SK-MEL-5 (cell line): Measurements from ENCODE around the gene CTNNA3. TPM values are rescaled to one million over a fixed set of nuclear protein-coding genes. Genes with fewer than 3 reads are reported as not detected.
"Not testable (repeated sequence)": the region's sequence is repeated elsewhere in the genome, so short reads cannot be mapped to it uniquely, and the experiment has no call there.

ENCODE experiments used
- DNase-seq: peaks from one replicate; pipeline ENCODE4 v3.0.0-alpha.2; 2016; ENCODE audit warnings: low read depth, low spot score
- in situ Hi-C: cut with HindIII; loops from 2 replicates; pipeline ENCODE4 v1.10.0; 2016; ENCODE audit warnings: low sequenced_read_pairs, high pct_unique_total_duplicates, low pct_unique_long_range_greater_than_20kb
- total RNA-seq: library from RNA; depleted of rRNA; stranded (reverse); fragments of >200 nt; shearing (Covaris generic); gene quantifications from 2 replicates; pipeline ENCODE4 v1.2.3, GENCODE V29; 2014

CTNNA3 gene
- total RNA-seq, 1 experiment from 2014 or later: not detected

DNA sequence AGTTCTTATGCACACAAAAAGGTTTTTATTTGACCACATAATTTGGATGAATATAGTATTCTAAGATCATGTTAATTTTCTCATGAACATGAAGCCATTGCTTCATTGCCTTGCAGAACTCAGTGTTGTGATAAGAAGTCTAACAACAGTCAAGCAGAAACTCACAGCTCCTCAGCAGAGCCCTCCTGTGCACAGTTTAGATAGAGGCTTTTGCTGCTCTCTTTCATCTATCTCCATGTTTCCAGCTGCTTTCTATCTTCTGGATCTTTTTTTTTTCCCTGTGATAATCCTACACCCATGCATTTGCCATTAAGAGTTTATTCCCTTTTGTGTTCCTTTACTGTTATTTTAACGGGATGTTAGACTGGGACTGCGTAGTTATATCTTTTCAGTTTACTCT lies 1327.8 kb downstream of the CTNNA3 start:
- no peak for DNase-seq
- in situ Hi-C loops: no loop called here

DNA sequence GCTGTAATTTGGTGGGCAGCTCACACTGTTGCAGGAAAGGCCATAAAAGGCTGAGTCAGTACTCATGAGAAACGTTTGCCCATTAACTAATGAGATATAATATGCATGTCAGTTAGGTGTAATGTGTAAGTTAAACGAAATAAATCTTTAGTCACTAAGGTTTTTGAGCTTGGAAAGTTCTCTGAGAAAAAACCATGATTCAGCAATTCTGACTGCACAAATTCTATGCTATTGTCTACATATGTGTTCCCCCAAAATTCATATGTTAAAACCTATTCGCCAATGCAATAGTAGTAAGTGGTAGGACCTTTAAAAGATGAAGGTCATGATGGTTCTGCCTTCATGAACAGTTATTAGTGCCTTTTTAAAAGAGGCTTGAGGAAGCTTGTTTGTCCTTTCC lies 1329.8 kb downstream of the CTNNA3 start:
- in situ Hi-C loops: no loop called here

DNA sequence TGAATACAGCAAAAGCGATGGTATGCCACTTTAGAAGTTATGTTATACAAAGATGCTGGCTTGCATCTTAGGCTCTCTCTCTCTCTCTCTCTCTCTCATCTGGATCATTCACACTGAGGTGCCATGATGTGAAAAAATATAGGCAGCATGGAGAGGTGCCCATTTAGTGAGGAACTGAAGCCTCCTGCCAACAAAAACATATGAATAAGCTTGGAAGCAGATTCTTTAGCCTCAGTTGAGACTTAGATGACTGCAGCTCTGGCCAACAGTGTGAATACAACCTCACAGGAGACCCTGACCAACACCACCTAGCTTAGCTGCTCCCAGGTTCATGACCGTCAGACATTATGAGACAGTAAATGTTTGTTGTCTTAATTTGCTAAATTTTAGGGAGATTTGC lies 1330.3 kb downstream of the CTNNA3 start:
- in situ Hi-C loops: no loop called here
- DNase-seq: no peak

More for the DNA sequence above, 1329.8 kb downstream of the CTNNA3 start:
- DNase-seq: no peak

DNA sequence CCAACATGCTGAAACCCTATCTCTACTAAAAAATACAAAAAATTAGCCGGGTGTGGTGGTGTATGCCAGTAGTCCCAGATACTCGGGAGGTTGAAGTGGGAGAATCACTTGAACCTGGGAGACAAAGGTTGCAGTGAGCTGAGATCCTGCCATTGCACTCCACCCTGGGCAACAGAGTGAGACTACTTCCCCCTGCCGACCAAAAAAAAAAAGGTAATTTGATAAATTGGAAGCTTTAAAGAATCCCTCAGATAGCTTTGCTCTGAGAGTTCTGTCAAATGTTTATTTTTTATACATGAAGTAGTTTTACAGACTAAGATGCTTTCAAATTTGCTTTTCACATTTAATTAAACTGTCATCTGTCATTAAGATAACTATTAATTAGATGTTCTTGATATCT lies 1333.5 kb downstream of the CTNNA3 start:
- DNase-seq: no peak
- in situ Hi-C loops: no loop called here

DNA sequence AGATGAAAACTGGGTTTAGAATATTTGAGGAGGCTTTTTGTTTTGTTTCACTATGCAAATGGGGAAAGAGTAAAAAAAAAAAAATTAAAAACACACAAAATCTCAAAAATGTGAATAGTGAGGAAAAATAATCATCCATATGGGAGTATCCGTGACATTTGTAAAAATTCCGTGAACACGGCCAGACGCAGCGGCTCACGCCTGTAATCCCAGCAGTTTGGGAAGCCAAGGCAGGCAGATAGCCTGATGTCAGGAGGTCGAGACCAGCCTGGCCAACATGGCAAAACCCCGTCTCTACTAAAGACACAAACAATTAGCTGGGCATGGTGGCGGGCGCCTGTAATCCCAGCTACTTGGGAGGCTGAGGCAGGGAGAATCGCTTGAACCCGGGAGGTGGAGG lies 1342.2 kb downstream of the CTNNA3 start:
- not testable (repeated sequence) for DNase-seq

DNA sequence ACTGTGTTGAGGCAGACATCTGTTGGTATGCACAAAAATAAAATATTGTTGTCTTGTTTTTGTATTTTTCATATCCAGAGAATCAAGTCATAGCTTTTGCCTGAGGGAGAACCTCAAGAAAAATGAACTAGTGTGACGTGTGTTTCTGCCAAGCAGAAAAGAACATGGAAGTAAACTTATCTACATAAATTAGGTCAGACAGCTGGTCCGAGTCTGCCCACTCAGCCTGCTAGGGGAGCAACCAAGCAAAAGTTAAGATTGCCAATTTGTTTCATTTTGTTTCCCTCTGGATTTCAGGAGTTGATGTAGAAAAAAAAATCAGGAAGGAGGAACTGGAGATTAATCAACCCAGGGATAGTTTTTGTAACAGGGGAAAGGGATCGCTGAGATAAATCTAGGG lies 1342.6 kb downstream of the CTNNA3 start:
- in situ Hi-C loops: no loop called here
- DNase-seq: no peak

More for the DNA sequence above, 1342.2 kb downstream of the CTNNA3 start:
- in situ Hi-C loops: not testable (repeated sequence)

DNA sequence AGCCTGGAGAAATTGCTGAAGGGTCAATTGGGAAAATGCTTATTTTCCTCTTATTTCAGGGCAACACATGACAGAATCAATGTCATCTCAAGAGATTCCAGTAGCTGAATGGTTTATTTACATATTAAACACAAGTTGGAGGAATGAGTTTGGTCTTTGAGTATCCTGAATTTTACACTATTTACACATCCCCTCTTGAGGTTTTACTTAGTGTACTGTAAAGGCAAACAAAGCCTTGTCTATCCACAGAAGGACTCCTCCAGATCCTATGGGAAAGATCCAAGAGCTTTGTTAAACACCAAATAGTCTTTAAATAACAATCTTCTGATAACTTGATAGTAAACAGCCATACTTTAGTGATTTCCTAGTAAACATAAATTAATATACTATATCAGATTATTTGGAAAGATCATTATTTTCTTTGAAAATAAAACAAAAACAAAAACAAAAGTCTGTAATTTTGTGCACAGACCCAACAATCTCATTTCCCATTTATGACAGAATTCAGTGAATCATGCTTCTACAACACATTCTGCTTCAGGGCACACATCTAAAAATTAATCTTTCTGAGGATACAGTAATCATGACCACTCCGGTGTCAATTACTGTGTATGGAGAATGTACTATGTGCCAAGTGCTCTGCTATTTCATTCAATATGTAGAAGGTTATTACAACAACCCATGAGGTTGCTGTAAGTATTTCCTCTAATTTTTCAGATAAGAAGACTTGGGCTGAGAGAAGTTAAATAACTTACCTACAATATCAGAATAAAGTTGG lies 1345.2 kb downstream of the CTNNA3 start:
- DNase-seq: no peak
- in situ Hi-C loops: no loop called here

DNA sequence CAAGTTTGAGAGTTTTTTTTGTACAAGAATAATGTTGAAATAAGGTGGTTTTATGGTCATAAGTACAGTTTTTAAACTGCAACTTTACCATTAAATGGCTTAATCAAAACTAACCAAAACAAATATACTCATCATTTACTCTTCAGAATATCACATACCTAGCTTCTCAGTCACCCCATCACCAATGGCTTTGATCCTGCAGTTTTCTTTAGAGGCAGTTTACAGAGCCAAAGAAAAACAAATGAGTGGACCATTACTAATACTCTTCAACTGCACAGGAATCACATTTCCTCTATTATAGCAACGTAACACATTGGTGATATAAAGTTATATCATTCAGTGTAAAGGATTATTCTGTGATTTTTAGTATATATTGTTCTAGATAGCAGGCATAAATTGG lies 1346.3 kb downstream of the CTNNA3 start:
- DNase-seq: no peak
- in situ Hi-C loops: no loop called here

DNA sequence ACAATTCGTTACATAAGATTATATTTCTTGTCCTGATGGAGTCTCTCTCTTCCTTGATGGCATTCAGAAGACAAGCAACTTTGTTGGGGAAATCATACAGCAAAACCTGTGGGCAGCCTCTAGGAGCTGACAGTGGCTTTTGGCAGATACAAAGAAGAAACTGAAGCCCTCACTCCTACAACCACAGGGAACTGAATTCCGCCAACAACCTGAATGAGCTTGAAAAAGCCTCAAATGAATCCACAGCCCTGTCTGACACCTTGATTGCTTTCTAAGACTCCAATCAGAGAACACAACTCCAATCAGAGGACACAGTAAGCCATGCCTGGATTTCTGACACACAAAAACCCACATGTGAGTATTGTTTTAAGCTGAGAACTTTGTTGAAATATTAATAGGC lies 1346.9 kb downstream of the CTNNA3 start:
- no peak for DNase-seq
- in situ Hi-C loops: no loop called here

DNA sequence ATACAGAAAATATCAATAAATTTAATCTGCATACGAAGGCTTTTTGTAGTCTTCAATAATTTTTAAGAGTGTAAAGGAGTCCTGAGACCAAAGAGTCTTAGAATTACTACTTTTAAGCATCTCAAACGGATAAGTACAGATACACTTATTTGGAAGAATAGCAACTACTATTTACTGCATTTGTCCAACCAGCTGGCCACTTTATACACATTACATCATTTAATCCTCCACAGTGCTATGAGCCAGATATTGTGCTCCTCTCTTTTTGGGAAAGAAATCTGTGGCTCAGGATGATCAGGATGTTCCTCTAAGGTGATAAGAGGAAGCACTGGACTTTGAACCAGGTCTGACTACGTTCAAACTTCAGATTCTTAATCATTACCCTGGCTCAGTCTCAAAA lies 1358.8 kb downstream of the CTNNA3 start:
- DNase-seq: no peak
- in situ Hi-C loops: no loop called here

DNA sequence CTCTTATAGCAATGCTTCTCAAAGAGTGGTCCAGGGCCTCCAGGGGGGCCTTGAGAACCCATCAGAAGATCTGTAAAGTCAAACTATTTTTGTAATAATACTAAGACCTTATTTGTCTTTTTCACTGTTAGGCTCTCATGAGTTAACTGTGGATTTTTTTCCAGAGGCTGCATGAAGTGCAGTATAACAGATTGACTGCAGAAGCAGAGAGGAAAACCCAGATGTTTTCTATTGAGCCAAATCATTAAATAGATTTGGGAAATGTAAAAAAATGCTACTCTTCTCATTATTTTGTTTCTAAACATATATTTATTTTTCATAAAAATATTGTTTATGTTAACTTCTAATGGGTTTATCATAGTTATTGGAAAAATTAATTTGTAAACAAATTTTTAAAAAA lies 1359.2 kb downstream of the CTNNA3 start:
- in situ Hi-C loops: no loop called here
- no peak for DNase-seq

DNA sequence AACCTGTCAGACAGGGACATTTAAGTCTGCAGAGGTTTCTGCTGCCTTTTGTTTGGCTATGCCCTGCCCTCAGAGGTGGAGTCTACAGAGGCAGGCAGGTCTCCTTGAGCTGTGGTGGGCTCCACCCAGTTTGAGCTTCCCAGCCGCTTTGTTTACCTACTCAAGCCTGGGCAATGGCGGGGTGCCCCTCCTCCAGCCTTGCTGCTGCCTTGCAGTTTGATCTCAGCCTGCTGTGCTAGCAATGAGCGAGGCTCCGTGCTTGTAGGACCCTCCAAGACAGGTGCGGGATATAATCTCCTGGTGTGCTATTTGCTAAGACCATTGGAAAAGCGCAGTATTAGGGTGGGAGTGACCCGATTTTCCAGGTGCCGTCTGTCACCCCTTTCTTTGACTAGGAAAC lies 1360.2 kb downstream of the CTNNA3 start:
- in situ Hi-C loops, DNase-seq: not testable (repeated sequence)

DNA sequence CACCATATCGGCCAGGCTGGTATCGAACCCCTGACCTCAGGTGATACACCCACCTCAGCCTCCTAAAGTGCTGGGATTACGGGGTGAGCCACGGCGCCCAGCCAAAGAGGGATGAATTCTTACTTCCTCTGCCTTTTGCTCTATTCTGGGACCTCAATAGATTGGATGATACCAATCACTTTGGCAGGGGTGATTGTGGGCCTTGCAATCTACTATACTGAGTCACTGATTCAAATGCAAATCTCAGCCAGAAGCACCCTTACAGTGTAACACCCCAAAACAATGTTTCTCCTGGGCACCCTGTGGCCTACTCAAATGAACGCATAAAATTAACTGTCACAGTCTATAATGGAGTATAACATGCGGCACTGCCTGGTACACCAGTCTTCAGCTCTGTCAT lies 1366.8 kb downstream of the CTNNA3 start:
- in situ Hi-C loops: no loop called here
- no peak for DNase-seq

DNA sequence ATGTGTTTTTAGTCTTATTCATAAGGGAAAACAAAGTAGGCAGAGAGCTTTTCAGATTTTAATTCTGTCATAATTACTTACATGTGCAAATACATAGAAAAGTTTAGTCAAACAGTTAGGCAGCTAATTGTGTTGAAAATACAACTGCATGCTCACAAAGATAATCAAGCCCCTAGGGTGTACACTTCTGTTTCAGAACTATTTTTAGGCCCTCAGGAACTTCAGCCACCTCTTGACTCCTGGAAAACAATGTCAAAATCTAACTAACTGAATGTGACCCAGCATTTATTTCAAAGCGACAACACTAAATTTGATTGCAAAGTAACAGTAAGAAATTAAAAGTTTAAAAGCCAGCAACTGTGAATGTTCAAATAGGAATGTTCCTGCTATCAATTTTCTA lies 1369.1 kb downstream of the CTNNA3 start:
- in situ Hi-C loops: no loop called here
- no peak for DNase-seq

DNA sequence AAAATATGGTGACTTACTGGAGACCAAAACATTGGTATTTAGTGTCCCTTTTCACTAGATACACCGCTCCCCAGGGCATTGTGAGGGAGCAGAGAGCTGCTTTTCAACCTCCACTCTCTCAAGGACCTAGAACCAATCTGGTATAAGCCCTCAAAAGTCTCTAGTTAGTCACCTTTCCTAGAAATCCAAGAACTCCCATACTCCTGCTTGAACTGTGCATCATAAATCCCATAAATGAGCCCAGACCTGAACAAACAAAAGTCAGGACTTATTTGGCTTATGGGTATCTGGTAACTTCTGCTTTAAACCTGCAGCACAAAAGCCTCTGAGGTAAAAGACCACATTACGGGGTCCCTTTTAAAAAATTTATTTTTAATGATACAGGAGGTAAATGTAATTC lies 1373.2 kb downstream of the CTNNA3 start:
- in situ Hi-C loops: no loop called here
- no peak for DNase-seq

DNA sequence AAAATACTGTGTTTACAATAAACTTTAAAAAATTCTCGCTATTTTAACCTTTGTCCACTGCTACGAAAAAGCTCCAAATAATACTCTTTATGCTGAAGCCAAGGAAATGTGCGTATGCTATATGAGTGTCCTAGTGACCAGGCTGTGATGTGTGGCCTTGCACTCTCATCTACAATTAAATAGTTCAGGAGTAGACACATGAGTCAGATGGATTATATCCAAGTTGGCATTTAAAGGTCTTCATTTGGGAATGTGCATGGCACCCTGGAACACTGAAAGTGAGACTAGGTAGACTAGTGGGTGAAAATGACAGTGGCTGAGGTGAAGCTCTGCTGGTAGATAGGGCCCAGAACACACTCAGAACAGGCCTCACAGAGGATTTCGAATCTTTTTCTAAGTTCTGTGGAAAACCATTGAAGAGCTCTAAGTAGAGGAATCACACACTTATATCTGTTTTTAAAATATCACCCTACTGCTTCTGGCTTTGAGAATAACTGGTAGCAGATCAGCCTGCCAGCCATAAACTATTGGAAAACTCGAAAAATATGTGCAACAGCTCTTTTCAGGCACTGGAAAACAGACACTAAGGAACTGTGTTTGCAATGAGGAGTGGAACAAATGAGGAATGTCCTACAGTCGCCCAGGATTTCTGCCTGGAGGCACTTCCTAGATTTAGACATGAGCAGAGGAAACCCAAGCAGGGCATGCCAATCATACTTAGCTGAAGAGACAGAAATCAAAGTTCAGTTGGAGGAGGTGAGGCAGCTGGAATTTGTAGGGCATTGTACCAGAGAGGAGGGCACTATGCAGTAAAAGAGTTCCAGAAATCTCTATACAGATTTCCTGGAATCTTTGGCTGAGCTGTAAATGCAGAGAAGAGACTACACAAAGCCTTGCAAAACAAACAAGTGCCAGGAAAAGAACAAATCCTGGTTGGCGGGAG lies 1374.0 kb downstream of the CTNNA3 start:
- in situ Hi-C loops: no loop called here
- peak; percentile 43 for DNase-seq

DNA sequence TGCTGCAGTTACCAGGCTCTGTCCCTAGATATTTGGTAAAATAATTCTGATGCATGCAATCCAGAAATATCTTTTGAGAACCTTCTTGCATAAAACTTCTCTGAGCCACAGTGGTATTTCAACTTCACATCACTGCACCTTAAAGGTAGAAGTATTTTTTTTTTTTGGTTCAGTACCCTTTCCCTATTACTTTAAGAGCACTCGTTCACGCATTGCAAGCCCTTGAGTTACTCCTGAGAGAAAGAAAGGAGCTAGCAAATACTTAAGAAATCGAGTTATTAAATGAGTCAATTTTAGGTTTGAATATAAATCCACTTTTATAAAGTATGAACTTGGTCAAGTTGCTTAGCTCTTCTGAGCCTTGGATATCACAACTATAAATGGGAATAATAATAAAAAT lies 1377.2 kb downstream of the CTNNA3 start:
- no peak for DNase-seq
- in situ Hi-C loops: no loop called here

DNA sequence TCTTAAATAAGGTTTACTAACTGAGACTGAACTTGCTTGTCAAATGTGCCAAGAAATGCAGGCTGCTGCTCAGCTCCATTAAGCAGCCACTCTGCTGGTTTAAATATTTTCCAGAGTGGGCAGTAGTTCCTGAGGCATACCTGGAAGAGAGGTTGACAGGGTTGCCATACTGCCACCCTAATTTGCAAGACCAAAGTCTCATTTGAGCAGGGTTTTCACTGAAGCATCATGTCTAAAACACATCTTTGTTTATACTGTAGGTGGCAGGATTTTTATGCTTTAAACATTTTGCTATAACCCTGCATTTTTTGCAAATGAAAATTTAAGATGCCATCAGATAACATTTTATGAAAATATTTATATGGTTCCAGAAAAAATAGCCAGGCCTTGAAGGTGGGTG lies 1388.2 kb downstream of the CTNNA3 start:
- in situ Hi-C loops: no loop called here
- DNase-seq: no peak

DNA sequence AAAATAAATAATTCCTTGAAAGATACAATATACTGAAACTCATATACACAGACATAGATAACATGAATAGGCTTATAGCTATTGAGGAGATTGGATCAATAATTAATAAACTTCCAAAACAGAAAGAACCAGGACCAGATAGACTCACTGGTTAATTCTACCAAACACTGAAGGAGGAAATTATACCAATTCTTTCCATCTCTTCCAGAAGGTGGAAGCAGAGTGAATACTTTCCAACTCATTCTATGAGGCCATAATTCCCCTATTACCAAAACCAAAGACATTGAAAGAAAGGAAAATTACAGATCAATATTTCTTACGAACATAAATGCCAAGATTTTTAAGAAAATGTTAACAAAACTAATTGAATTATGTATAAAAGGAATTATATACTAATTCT lies 1394.9 kb downstream of the CTNNA3 start:
- DNase-seq: no peak
- in situ Hi-C loops: no loop called here
